Vagina (tissue), 2 donors: Measurements from ENCODE around the gene MPI.

Experiments
- CTCF ChIP-seq, 3 experiments: fragments of 450-650 bp in 2 of 3; fragments of 200-600 bp in 1 of 3; sonication (generic) in 1 of 3; IDR thresholded peaks; one replicate each; pipeline ENCODE4 v1.5.1; 2017 to 2019; ENCODE audit warnings: antibody characterized with exemption in 3 of 3, mild to moderate bottlenecking in 2 of 3, moderate library complexity in 2 of 3
- POLR2A ChIP-seq, 2 donors: fragments of 450-650 bp; IDR thresholded peaks; one replicate each; pipeline ENCODE4 v1.6.1; 2017; ENCODE audit warnings: antibody characterized with exemption in 2 of 2, mild to moderate bottlenecking in 2 of 2, moderate library complexity in 2 of 2
- POLR2AphosphoS5 ChIP-seq, 2 donors: sonication (generic); formaldehyde crosslinking; IDR thresholded peaks; one replicate each; pipeline ENCODE4 v1.9.0; 2017; ENCODE audit warnings: antibody characterized with exemption in 2 of 2, mild to moderate bottlenecking in 2 of 2, low read depth in 1 of 2; ENCODE audit not compliant: insufficient read depth in 1 of 2

- no peak for TF ChIP-seq POLR2A (IDR thresholded peaks at IDR 0.05)
- TF ChIP-seq CTCF (IDR thresholded peaks at IDR 0.05) = no peak
- TF ChIP-seq POLR2AphosphoS5 (IDR thresholded peaks at IDR 0.05; ENCODE audit: insufficient read depth in 1 of 2, low read depth in 1 of 2) = no peak
These were observed 42.4 kb upstream of the MPI start for GRCh38 chr15:74847432-74847831.
